BLaER1 (cell line): Measurements from ENCODE around the gene CNNM2.

Experiments
- H3K27ac ChIP-seq: shearing (Covaris generic); formaldehyde crosslinking; 2 replicates; pipeline ENCODE4 v1.8.1; 2022
- H3K27me3 ChIP-seq: shearing (Covaris generic); formaldehyde crosslinking; 2 replicates; pipeline ENCODE4 v1.8.1; 2022
- H3K36me3 ChIP-seq: shearing (Covaris generic); formaldehyde crosslinking; 2 replicates; pipeline ENCODE4 v1.8.1; 2022
- H3K4me1 ChIP-seq: shearing (Covaris generic); formaldehyde crosslinking; 2 replicates; pipeline ENCODE4 v1.8.1; 2022
- H3K4me2 ChIP-seq: shearing (Covaris generic); formaldehyde crosslinking; 2 replicates; pipeline ENCODE4 v1.8.1; 2022
- H3K4me3 ChIP-seq: shearing (Covaris generic); formaldehyde crosslinking; 2 replicates; pipeline ENCODE4 v1.8.1; 2022
- H3K9ac ChIP-seq: shearing (Covaris generic); formaldehyde crosslinking; 2 replicates; pipeline ENCODE4 v1.8.1; 2022
- H3K9me3 ChIP-seq: shearing (Covaris generic); formaldehyde crosslinking; 2 replicates; pipeline ENCODE4 v1.8.1; 2022
- H4K20me1 ChIP-seq: shearing (Covaris generic); formaldehyde crosslinking; 2 replicates; pipeline ENCODE4 v1.8.1; 2022
- Cebpa-rat ChIP-seq: shearing (Covaris generic); IDR thresholded peaks from 2 replicates; pipeline ENCODE4 v1.8.1; 2022

CNNM2 gene

GRCh38 chr10:102945449-102945848 lies 27.4 kb downstream of the CNNM2 start:
- Histone ChIP-seq H3K27ac (no peak overlapping the region), H3K4me1 (no peaks in the 10 kb centered on the region), H3K27me3 (no peaks in the 10 kb centered on the region), H3K4me2 (no peak overlapping the region), H3K9me3 (no peaks in the 10 kb centered on the region), H4K20me1 (no peaks in the 10 kb centered on the region), H3K36me3 (no peaks in the 10 kb centered on the region), H3K9ac (no peak overlapping the region), H3K4me3 (no peak overlapping the region)
- no peak for TF ChIP-seq Cebpa-rat

- Histone ChIP-seq H3K9me3 (no peaks in the 10 kb centered on the region), H4K20me1 (no peaks in the 10 kb centered on the region), H3K36me3 (no peaks in the 10 kb centered on the region), H3K9ac (no peak overlapping the region), H3K4me1 (no peaks in the 10 kb centered on the region), H3K4me3 (no peak overlapping the region), H3K4me2 (no peak overlapping the region), H3K27ac (no peak overlapping the region), H3K27me3 (no peaks in the 10 kb centered on the region)
- no peak for TF ChIP-seq Cebpa-rat
Observed at GRCh38 chr10:102945962-102946361, 27.9 kb downstream of the CNNM2 start.

DNA sequence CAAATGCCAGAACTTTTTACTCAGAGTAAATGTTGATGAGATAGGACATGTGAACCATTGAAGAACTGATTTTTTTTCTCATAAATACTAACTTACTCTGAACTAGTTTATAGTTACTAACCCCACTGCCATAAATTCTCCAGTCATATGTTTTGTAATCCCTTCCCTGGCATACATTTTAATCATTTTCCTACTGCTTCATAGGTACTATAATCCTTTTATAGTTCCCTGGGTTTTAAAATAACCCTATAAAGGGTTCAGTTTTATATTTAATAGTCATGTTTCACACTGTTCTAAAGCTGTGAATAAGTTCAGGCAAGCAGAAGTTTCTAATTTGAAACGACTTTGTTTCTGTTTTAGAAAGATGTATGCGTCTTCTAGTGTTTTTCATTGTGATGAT lies 28.9 kb downstream of the CNNM2 start:
- H3K4me3 ChIP-seq, result no peak overlapping the region
- H3K27ac ChIP-seq, result no peak overlapping the region
- no peaks in the 10 kb centered on the region for H3K27me3 ChIP-seq
- no peak overlapping the region for H3K4me2 ChIP-seq
- H3K9me3 ChIP-seq, result no peaks in the 10 kb centered on the region
- no peak for TF ChIP-seq Cebpa-rat
- no peaks in the 10 kb centered on the region for H3K36me3 ChIP-seq
- no peak overlapping the region for H3K9ac ChIP-seq
- no peaks in the 10 kb centered on the region for H3K4me1 ChIP-seq
- H4K20me1 ChIP-seq, result no peaks in the 10 kb centered on the region

DNA sequence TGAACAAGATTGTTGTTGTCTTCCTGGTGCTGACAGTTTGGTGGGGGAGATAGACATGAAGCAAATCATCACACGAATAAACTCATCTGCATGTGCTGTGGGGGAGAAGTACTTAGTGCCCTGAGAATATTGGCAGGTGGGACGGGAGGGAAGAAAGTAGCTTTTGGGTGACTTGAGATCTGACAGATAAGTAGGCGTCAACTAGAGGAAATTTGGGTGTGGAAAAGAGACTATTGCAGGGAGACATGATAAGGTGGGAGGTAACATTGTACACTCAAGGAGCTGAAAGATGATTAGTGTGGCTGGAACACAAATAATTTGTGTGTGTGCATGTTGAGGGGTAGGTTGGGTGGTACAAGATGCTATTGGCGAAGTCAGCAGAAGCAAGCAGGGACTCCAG lies 30.1 kb downstream of the CNNM2 start:
- Histone ChIP-seq H3K4me3 (no peak overlapping the region), H3K4me2 (no peak overlapping the region), H3K27me3 (no peaks in the 10 kb centered on the region), H3K27ac (no peak overlapping the region), H3K9me3 (no peaks in the 10 kb centered on the region), H3K4me1 (no peaks in the 10 kb centered on the region), H3K36me3 (no peaks in the 10 kb centered on the region), H4K20me1 (no peaks in the 10 kb centered on the region), H3K9ac (no peak overlapping the region)
- no peak for TF ChIP-seq Cebpa-rat

- Histone ChIP-seq H3K4me2 (no peak overlapping the region), H3K9ac (no peak overlapping the region), H3K27ac (no peak overlapping the region), H3K4me3 (no peak overlapping the region), H3K27me3 (no peaks in the 10 kb centered on the region), H3K9me3 (no peaks in the 10 kb centered on the region), H3K4me1 (no peaks in the 10 kb centered on the region), H4K20me1 (no peaks in the 10 kb centered on the region), H3K36me3 (no peaks in the 10 kb centered on the region)
- TF ChIP-seq Cebpa-rat, result no peak
Observed at GRCh38 chr10:102948786-102949185, 30.7 kb downstream of the CNNM2 start.

DNA sequence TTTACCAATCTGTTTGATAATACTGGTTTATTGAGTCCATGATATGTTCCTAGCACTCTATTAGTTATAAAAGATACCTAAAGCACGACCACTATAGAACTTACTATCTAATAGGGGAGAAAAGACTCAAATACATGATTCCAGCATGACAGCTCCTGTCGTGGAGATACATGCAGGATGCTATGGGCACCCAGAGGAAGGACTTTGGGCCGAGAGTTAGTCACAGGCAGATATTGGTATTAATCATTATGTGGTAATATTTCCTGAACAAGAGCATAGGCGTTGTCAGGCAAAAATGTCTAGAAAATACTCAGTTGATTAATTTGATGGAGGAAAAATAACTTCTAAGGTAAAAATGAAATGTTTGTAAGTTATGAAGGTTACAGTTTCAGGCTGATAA lies 31.8 kb downstream of the CNNM2 start:
- Histone ChIP-seq H3K27me3 (no peaks in the 10 kb centered on the region), H3K4me1 (no peaks in the 10 kb centered on the region), H3K9me3 (peaks cover 6% of the 10 kb centered on the region; the same call in 1 of the 2 replicates), H4K20me1 (no peaks in the 10 kb centered on the region), H3K4me2 (no peak overlapping the region), H3K4me3 (no peak overlapping the region), H3K27ac (no peak overlapping the region), H3K36me3 (no peaks in the 10 kb centered on the region), H3K9ac (no peak overlapping the region)
- TF ChIP-seq Cebpa-rat, result no peak

DNA sequence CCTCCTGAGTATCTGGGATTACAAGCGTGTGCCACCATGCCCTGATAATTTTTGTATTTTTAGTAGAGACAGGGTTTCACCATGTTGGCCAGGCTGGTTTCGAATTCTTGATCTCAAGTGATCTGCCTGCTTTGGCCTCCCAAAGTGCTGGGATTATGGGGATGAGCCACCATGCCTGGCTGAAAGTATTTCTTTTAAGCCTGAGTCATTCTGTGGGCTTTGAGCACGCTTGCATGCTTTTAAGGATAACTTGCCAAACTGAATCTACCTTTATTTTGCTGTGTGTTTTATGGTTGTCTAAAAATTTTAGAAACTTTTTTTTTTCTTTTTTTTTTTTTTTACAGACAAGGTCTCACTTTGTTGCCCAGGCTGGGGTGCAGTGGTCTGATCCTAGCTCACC lies 33.2 kb downstream of the CNNM2 start:
- no peaks in the 10 kb centered on the region for H3K36me3 ChIP-seq
- H3K9me3 ChIP-seq, result peaks cover 8% of the 10 kb centered on the region; the same call in 1 of the 2 replicates
- H3K4me1 ChIP-seq, result no peaks in the 10 kb centered on the region
- H3K27me3 ChIP-seq, result no peaks in the 10 kb centered on the region
- H3K4me3 ChIP-seq, result no peak overlapping the region
- no peak for TF ChIP-seq Cebpa-rat
- no peak overlapping the region for H3K9ac ChIP-seq
- H3K27ac ChIP-seq, result no peak overlapping the region
- H4K20me1 ChIP-seq, result no peaks in the 10 kb centered on the region
- H3K4me2 ChIP-seq, result no peak overlapping the region

- peaks cover 8% of the 10 kb centered on the region; the same call in 1 of the 2 replicates for H3K9me3 ChIP-seq
- H4K20me1 ChIP-seq, result no peaks in the 10 kb centered on the region
- no peak overlapping the region for H3K9ac ChIP-seq
- TF ChIP-seq Cebpa-rat, result no peak
- H3K4me2 ChIP-seq, result no peak overlapping the region
- H3K27ac ChIP-seq, result no peak overlapping the region
- H3K27me3 ChIP-seq, result no peaks in the 10 kb centered on the region
- H3K36me3 ChIP-seq, result no peaks in the 10 kb centered on the region
- no peak overlapping the region for H3K4me3 ChIP-seq
- no peaks in the 10 kb centered on the region for H3K4me1 ChIP-seq
Observed at GRCh38 chr10:102959360-102959759, 41.3 kb downstream of the CNNM2 start.

DNA sequence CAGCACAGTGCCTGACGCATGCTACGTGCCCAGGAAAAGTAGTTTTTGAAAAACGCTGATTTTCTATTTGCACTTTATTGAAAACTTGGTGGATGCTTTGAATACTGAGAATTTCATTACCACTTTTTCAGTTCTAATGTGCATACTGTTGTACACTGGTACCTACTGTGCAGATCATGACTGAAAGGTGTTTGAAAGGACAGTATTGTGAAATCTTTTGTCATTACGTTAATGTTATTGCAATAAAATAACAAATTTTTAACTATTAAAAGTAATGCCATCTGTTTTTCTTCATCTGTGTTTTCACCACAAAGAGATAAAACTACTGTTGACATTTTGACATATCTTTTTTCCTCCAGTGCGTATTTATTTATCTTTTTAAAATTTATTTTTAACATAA lies 42.1 kb downstream of the CNNM2 start:
- H3K9me3 ChIP-seq, result no peaks in the 10 kb centered on the region; the same call in 1 of the 2 replicates
- H3K4me2 ChIP-seq, result no peak overlapping the region
- no peak for TF ChIP-seq Cebpa-rat
- H3K9ac ChIP-seq, result no peak overlapping the region
- no peaks in the 10 kb centered on the region for H4K20me1 ChIP-seq
- no peaks in the 10 kb centered on the region for H3K36me3 ChIP-seq
- no peaks in the 10 kb centered on the region for H3K4me1 ChIP-seq
- H3K4me3 ChIP-seq, result no peak overlapping the region
- H3K27me3 ChIP-seq, result no peaks in the 10 kb centered on the region
- H3K27ac ChIP-seq, result no peak overlapping the region

GRCh38 chr10:102962267-102962666 lies 44.2 kb downstream of the CNNM2 start:
- no peaks in the 10 kb centered on the region for H3K9me3 ChIP-seq
- no peak overlapping the region for H3K4me3 ChIP-seq
- H3K4me2 ChIP-seq, result no peak overlapping the region
- H4K20me1 ChIP-seq, result no peaks in the 10 kb centered on the region
- no peak for TF ChIP-seq Cebpa-rat
- no peaks in the 10 kb centered on the region for H3K4me1 ChIP-seq
- no peak overlapping the region for H3K27ac ChIP-seq
- H3K9ac ChIP-seq, result no peak overlapping the region
- no peaks in the 10 kb centered on the region for H3K36me3 ChIP-seq
- no peaks in the 10 kb centered on the region for H3K27me3 ChIP-seq

DNA sequence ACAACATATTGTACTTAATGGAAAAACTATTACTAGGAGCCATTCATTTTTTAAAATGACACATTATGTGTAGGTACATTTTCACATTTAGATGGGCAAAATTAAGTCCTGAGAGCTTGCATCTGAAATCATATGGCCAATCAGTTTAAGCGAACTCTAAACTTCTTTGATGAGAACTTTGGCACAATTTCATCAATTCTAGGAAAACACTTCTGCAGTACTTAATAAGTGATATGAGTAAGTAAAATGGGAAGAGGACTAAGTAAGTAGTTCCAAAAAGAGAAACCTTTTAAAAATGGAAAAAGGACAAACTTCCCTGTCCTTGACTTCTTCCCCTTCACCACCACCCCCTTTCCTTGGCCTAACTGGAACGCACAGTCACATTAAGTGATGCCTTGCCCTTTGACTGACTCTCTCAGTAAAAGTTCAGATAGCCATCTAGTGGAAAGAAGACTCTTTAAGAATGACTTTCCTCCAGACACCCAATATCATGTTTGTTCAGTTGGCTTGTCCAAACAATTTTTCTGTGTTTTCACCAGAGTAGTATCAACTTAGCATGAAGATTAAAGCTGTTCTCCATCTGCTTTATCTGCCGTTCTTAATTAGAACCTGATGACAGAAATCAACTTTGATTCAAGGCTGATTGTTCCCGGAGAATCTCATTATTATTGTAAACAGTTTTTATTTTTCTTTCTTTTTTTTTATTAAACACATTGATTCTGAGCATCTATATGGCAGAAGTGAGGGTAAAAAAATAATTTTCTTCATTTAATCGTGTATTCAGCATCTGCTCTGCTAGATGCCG lies 45.1 kb downstream of the CNNM2 start:
- Histone ChIP-seq H3K27me3 (no peaks in the 10 kb centered on the region), H3K27ac (no peak overlapping the region), H3K9ac (no peak overlapping the region), H4K20me1 (no peaks in the 10 kb centered on the region), H3K4me2 (no peak overlapping the region), H3K4me3 (no peak overlapping the region), H3K9me3 (no peaks in the 10 kb centered on the region), H3K4me1 (no peaks in the 10 kb centered on the region), H3K36me3 (no peaks in the 10 kb centered on the region)
- no peak for TF ChIP-seq Cebpa-rat
